NCI-H526 (cell line): ENCODE results near the gene RETREG1.

Experiments used
- DNase-seq, 2 experiments: peaks; one replicate each; lab custom pipeline; 2025; lab: John Stamatoyannopoulos, UW

The RETREG1 gene, protein sequence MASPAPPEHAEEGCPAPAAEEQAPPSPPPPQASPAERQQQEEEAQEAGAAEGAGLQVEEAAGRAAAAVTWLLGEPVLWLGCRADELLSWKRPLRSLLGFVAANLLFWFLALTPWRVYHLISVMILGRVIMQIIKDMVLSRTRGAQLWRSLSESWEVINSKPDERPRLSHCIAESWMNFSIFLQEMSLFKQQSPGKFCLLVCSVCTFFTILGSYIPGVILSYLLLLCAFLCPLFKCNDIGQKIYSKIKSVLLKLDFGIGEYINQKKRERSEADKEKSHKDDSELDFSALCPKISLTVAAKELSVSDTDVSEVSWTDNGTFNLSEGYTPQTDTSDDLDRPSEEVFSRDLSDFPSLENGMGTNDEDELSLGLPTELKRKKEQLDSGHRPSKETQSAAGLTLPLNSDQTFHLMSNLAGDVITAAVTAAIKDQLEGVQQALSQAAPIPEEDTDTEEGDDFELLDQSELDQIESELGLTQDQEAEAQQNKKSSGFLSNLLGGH

DNA sequence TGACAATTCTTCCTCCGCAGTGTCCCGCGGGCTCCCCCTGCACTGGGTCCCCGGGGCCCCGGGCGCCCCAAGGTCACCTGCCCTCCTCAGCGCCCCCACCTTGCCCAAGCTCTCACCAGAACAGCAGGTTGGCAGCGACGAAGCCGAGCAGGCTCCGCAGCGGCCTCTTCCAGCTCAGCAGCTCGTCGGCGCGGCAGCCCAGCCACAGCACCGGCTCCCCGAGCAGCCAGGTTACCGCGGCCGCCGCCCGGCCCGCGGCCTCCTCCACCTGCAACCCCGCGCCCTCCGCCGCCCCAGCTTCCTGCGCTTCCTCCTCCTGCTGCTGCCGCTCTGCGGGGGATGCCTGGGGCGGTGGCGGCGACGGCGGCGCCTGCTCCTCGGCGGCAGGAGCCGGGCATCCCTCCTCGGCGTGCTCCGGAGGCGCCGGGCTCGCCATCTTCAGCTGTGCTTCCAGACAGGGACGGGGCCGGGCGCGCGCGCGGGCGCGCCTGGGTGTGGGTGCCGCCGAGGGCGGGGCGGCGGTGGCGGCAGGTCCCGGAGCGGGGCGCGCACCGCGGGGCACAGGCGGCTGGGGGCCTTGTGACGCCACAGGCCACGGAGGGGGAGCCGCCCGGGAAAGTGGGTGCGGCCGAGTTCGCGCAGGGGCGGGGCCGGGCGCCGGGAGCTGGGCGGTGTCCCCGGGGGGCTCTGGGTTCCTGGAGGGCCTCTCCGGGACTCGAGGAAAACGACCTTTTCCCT, at the start of gene RETREG1:
RETREG1 (minus strand) TSS at position 462 of the 738 bp plus-strand sequence; CDS start at position 436, 26 bp downstream.
- DNase-seq, result peak in 1 of 2 experiments; percentile 83

DNA sequence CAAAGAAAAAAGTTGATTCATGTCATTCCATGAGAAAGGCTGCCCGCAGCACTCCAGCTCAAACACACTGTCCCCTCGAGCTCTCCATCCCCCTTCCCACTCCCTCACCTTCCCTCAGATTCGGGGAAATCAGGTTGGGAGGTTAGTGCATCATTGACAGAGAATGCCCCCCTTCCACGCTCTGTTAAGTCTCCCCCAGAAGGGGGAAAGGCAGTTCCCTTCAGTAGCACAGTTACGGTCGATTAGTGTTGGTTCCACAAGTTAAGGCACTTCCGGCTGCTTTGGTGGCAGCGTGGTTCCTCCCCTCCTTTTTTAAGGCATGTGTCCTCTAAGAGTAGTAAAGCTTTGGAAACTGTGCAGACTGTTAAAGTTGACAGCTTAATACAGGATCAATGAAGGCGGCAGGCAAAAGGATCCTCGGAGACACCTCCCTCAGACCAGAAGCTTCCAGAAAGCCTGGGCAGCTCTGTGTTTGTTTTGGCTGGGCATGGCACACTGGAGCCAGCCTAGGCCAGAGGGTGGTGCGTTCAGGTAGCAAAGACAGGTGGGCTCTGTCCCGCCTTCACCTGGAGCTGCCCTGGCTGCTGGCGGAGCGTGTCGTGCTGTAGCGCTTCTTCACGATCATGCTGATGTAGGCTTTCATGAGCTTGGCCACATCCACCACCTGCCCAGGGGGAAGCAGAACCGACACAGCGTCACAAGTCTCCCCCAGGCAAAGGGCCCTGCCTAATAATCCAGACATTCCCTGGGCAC, 49.5 kb upstream of the RETREG1 start:
- DNase-seq, result no peak

DNA sequence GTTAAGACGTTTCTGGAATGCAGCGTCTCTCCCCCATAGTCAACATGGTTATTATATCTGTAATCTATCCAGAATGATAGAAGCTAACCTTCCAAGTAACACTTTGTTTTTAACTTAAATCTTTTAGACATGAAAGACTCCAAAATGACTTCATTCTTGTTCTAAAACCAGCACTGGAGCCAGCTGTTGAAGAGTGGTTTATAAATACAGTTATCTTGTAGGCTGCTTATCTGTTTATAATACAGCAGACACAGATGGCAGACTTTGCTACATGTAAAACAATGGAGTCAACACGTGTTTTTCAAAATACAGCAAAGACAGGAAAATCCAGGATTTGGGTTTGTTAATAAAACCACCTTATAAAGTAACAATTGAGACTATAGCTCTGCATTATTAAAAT, 48.8 kb upstream of the RETREG1 start:
- DNase-seq, result no peak

DNA sequence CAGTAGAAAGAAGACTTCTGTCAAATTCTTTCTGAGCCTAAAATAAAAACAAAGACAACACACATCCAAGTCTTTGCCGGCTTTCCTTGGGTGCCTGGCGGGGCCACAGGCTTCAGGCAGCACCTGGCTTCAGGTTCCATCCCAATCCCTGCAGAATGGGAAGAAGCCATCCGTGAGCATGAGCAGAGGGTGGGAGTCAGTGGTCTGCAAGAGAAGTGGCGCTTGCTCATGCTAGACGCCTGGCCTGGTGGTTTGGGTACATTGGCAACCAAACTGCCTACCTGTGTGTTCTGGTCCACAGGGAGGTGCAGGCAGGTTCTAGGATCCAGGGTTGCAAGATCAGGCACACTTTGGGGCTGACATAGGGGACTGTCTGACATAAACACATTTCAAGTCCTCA, 47.6 kb upstream of the RETREG1 start:
- DNase-seq, result no peak

DNA sequence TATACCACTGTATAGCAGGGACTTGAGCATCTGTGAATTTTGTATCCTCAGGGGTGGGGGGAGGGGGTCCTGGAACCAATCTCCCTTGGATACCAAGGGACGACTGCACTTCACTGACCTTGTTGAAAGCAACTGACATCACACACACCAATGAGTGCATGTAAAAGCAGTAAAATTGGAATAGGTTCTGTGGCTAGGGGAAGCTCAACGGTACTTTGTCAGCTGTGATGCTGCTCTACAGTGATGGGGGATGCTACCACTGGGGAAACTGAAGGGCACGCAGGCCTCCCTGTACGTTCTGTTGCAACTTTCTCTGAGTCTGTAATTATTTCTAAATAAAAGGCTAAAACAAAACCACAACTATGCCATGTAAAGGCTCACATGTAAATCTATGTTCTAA, 47.0 kb upstream of the RETREG1 start:
- DNase-seq, result peak; percentile 59 to 80

DNA sequence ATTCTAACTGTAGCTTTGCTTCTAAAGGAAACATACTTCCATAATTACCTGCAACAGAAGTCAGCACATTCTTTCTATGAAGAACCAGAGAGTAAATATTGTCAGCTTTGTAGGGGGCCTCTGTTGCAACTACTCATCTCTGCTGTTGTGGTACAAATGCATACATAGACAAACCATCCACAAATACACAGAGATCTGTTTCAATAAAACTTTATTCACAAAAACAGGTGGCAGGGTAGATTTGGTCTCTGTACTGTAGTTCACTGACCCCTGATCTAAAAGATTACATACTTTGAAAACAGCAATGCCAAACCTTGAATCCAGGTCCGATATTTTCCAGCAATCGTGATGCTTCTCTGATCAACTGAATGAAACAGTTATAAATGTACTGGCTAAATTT, 44.9 kb upstream of the RETREG1 start:
- no peak for DNase-seq

DNA sequence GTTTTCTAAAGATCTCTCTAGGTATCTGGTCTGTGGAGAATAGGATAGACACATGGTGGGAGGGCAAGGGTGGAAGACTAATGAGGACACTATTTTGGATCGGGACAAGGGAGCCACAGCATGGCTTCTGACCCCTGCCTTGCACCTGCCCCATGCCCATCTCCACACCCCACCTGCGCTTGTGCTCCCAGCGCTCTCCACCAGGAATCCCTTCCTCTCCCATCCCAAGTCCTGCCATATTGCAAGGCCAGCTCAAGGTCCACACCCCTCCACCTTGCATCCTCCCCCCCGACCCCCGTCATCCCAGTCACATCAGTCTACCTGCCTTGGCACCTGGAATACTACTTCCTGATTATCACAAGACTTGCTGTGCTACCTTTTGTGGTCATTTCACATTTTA, 44.2 kb upstream of the RETREG1 start:
- no peak for DNase-seq

DNA sequence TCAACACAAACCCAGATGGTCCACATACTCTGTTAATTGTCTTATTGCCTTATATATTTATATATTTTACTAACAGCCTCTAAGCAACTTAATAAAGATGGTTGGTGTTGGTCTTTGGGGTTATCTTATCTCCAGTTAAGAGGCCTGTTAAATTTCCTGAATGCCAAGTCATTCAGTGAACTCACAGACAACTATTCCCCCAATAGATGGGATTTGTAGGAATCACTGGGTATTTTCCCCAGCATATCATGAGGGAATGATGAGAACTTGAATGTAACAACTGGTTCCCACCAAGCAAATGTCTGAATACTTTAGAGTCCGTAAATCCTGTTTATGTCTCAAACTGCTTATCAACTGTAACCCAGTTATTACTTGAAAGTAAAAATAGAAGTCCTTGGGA, 42.7 kb upstream of the RETREG1 start:
- no peak for DNase-seq

DNA sequence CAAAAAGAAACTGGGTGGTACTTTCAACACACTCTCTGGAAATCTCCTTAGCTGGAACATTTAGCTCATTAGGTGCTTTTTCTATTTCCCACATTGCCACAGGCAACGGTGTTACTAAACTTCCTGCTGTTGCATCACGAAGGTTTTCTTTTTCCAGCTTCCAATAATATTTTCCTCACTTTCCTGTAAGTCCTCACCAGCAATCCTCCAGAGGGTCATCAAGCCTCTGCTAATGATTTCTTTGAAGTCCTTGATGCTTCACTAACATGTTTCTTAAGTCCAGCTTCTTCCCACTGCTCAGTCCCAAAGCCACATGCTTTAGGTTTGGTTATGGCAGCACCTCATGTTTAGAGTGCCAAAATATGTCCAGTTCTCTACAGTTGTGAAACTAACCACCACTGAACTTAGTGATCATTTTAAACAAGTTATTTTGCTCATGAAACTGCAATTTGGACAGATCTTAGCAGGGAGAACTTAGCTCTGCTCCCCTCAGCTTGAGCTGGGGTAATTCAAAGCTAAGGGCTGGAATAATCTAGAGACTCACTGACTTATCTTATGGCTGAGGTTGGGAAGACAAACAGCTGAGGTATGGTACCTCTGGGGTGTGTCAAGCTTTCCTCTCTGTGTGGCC, 39.9 kb upstream of the RETREG1 start:
- no peak for DNase-seq

DNA sequence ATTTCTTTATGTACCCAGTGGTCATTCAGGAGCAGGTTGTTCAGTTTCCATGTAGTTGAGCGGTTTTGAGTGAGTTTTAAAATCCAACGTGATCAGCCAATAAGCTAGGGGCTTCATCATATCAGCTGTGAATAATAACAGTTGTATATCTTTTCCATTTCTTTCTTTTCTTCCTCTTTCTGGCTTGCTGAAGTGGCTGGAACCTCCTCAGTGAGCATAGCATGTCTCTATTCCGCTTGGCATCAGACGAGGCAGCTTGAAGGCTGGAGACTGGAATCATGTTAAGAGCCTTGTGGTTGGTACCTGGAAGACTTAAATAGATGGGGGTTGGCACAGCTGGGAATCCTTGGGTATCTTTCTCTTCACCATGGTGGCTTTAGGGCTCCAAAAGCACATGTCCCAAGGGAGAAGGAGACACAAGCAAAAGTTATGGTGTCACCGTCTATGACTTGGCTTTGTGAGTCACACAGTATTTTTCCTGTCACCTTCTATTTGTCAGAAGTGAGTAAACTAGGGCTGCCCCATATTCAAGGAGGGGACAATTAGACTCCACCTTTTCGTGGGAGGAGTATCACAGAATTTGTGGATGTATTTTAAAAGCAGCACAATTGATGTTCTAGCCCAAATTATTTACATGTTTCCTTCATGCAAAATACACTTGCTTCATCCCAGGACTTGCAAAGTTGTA, 38.0 kb upstream of the RETREG1 start:
- DNase-seq, result no peak

DNA sequence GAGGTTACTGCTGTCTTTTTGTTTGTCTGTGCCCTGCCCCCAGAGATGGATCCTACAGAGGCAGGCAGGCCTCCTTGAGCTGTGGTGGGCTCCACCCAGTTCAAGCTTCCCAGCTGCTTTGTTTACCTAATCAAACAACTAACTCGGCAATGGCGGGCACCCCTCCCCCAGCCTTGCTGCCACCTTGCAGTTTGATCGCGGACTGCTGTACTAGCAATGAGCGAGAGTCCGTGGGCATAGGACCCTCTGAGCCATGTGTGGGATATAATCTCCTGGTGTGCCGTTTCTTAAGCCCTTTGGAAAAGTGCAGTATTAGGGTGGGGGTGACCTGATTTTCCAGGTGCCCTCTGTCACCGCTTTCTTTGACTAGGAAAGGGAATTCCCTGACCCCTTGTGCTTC, 31.9 kb upstream of the RETREG1 start:
- peak in 1 of 2 experiments; percentile 10 for DNase-seq

DNA sequence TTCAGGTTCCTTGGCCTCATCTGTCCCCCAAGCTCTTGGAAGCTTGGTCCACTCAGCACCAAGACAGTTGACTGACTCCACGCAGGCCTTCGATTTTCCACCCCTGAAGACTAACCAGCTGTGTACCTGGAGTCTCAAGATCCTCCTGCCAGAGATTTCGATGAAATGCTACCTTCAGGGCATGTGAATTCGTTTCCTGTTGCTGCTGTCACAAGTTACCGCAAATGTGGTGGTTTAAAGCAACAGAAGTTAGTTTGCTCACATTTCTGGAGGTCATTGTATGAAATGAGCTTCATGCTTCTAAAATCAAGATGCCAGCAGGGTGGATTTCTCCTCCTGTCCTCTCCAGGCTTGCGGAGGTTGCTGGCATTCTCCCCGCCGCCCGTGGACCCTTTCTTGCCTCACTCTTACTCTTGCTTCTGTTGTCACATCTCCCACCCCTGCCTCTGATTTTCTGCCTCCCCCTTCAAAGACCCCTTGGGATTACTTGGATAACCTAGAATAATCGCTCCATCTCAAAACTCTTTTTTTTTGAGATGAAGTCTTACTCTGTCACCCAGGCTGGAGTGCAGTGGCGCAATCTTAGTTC, 27.6 kb upstream of the RETREG1 start:
- no peak for DNase-seq

DNA sequence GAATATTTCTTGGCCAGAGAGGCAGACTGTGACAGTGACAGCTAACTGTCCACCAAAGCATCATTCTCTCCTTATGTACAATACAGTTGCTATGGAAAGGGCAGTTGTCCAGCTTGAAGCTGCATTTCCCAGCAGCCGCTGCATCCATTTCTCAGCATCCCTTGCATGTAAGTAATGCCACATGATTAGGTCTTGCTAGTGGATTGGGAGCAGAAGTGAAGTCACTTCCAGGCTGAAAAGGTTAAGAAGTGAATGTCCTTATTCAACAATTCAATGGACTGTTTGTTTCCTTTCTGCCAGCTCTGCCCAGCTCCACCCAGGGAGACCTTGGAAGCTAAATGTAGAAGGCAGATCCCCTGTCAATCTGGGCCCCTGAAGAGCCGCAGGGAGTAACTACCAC, 26.1 kb upstream of the RETREG1 start:
- no peak for DNase-seq

DNA sequence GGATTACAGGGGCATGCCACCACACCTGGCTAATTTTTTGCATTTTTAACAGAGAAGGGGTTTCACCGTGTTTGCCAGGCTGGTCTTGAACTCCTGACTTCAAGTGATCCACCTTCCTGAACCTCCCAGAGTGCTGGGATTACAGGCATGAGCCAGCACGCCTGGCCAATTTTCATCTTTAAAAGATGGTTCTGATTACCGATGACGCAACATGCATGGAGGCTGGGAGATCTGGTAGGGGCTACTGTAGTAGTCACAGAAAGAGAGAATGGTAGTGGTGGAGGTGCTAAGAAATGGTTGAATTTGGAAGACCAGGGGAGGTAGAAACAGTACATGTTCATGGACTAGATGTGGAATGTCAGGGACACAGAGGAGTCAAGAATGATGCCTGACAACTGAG, 22.4 kb upstream of the RETREG1 start:
- DNase-seq, result no peak

DNA sequence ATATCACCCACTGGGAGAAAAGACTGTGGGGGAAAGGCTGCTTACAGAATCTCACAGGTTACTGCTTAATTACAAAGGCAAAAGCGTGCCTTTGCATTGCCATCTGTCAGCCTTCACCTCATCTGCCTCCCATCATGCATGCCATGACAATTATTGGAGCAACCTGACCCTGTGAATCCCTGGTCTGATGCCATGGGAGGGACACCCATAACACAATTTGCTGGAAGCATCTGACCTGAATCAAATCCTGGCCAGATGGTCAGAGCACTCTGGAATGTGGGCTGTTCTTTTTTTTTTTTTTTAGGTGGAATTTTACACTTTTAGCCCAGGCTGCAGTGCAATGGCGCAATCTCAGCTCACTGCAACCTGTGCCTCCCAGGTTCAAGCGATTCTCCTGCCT, 11.6 kb upstream of the RETREG1 start:
- no peak for DNase-seq

DNA sequence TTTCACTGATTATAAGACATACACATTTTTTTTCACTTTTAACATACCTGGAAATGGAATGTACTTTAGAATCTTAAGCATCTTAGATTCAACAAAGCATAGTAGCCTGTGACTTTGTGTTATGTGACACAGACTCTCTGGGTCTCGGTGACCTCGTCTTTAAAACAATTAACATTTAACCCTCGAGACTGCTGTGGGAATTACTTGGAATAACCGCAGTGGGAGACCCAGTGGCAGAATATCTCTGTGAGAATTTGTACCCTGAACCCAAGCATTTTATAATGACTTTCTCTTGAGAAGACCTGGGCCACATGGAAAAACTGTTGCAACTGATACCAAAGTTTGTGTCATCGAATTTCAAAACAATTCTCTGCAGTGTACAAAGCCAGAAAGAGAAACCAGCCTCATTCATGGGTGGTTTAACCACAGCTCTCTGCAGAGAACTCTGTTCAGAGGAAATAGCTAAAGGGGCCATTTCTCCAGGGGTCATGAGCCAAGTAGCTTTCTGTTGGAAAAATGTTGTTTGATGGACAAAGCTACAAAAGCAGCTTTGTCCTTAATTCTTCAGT, 10.0 kb upstream of the RETREG1 start:
- DNase-seq, result no peak

DNA sequence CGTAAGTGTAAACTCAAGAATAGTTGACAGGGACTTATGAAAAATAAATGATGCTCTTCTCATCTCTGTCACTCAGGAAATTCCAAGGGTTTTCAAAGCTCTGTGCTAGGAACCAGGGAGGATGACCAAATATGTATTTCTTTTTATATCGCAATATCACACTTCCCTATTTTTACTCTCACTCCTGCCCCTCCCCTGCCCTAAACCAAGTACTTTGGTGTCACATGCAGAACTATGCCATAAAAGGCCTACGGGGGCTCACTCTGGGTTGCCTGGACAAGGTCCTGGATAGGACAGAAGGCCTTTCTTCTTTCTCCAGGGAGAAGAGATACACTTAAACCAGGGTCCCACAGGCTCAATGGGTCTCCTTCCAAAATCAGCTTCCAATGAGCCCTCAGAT, 8.3 kb upstream of the RETREG1 start:
- no peak for DNase-seq

DNA sequence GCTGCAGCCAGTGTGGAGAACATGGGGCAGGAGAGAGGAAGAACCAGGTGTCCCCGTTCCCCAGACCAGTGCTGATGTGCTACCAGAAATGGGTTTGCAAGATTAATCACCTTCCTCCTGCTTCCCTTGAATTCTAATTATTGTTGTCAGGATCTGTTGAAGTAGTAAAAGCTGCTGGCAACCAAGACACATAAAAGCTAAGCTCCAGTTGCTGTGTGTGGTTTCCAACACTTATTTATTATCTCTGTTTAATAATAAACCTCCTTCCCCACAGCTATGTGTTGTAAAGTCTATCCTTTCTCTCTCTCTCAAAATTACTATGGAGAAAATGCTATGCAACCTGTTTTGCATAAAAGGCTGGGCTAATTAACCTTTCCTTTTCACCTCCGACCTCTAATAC, 2.3 kb upstream of the RETREG1 start:
- DNase-seq, result no peak

DNA sequence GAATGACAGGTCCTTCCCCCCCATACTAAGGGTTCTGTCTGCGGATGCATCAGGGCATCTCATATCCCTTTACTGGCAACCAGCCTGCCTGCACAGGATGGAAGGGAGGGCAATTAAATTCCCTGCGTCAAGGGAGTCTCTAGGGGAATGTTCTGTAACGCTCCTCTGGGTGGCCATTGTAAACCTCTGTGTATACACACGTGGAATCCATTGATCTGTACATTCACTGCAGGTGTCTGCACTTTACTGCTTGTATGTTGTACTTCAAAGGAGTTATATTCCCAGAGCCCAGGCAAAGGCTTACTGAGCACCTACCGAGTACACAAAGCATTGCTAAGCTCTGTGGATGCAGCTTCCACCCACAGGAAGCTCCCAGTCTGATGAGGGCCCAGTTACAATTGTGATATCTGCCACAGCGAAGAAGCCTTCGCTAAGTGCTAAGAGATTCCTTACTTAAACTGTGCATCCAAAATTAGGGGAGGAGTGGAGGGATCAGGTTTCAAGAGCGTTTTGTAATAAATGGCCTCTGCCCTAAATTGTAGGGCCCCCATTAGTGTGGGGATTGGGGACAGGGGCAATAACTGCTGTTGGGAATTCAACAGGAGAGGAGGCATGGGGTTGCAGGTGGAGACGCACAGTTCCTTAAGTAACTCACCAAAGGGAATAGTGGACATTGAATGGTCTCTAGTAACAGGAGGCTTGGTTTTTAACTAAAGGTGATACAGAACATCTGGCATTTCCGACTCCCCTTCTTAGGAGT, 1.5 kb upstream of the RETREG1 start:
- peak; percentile 51 to 74 for DNase-seq
